Natural killer cell (primary cell): ENCODE data around the gene PREX1. TPM values are rescaled to one million over a fixed set of nuclear protein-coding genes. Genes with fewer than 3 reads are reported as not detected.

Experiments
- ATAC-seq, 3 donors: fragments of 150-1000 bp in 2 of 3; fragments of 200-7000 bp in 1 of 3; cut with Tn5 transposase; 1 replicate in 1 of 3; 2 replicates in 2 of 3; pipeline ENCODE4 v1.10.0; 2021; ENCODE audit warnings: mild to moderate bottlenecking in 2 of 3, moderate library complexity in 2 of 3
- DNase-seq, 2 donors: peaks; one replicate each; pipeline versions ENCODE4 v3.0.0 to v3.0.0-alpha.2; 2013 to 2021; ENCODE audit warnings: mixed read lengths in 1 of 2
- H3K27ac ChIP-seq: one replicate; pipeline ENCODE4 v1.5.1; 2013; ENCODE audit warnings: mild to moderate bottlenecking, low read length
- H3K27me3 ChIP-seq: one replicate; pipeline ENCODE4 v1.6.1; 2013; ENCODE audit warnings: low read length; ENCODE audit not compliant: control insufficient read depth, insufficient read depth
- H3K36me3 ChIP-seq: one replicate; pipeline ENCODE4 v1.6.1; 2013; ENCODE audit warnings: low read length; ENCODE audit not compliant: control insufficient read depth, insufficient read depth
- H3K4me1 ChIP-seq: one replicate; pipeline ENCODE4 v1.6.1; 2013; ENCODE audit warnings: low read length; ENCODE audit not compliant: control insufficient read depth, insufficient read depth
- H3K4me3 ChIP-seq: one replicate; pipeline ENCODE4 v1.5.1; 2013; ENCODE audit warnings: low read length
- H3K9me3 ChIP-seq: one replicate; pipeline ENCODE4 v1.6.1; 2013; ENCODE audit warnings: low read length; ENCODE audit not compliant: control insufficient read depth, insufficient read depth
- H3K27ac Mint-ChIP-seq, 2 donors: one replicate each; pipeline ENCODE4 v1.8.0; 2022; ENCODE audit warnings: mild to moderate bottlenecking in 2 of 2, mixed read lengths in 2 of 2, moderate library complexity in 1 of 2
- H3K27me3 Mint-ChIP-seq, 2 donors: one replicate each; pipeline ENCODE4 v1.8.0; 2022; ENCODE audit warnings: low read depth in 2 of 2, mixed read lengths in 2 of 2
- H3K36me3 Mint-ChIP-seq: one replicate; pipeline ENCODE4 v1.8.0; 2022; ENCODE audit warnings: mixed read lengths
- H3K4me1 Mint-ChIP-seq, 2 donors: one replicate each; pipeline ENCODE4 v1.8.0; 2022; ENCODE audit warnings: mixed read lengths in 2 of 2
- H3K4me3 Mint-ChIP-seq: one replicate; pipeline ENCODE4 v1.8.0; 2022; ENCODE audit warnings: mild to moderate bottlenecking, moderate library complexity, mixed read lengths
- H3K9me3 Mint-ChIP-seq, 2 donors: one replicate each; pipeline ENCODE4 v1.8.0; 2022; ENCODE audit warnings: mixed read lengths in 2 of 2
- WGBS: methylation state at CpG from one replicate; pipeline ENCODE4 v1.1.7; 2013; ENCODE audit warnings: missing lambda C conversion rate; ENCODE audit not compliant: insufficient coverage; 5-methylcytosine and 5-hydroxymethylcytosine counted together
- intact Hi-C: fragments of 100-400 bp; cut with micrococcal nuclease; formaldehyde crosslinking; loops from one replicate; pipeline ENCODE4 v1.14.2; 2022
- total RNA-seq, 4 donors: library from RNA; stranded (reverse); fragments of 120-200 nt in 1 of 4; gene quantifications; one replicate each; pipeline versions ENCODE4 v1.2.3 to v1.2.4, GENCODE V29; 2013 to 2022
- TF ChIP-seq, protein P1 (sequence below): fragments of 200-600 bp; IDR thresholded peaks from one replicate; pipeline ENCODE4 v1.8.0; 2022; ENCODE audit warnings: antibody characterized with exemption

PREX1 gene
- total RNA-seq, 3 donors from 2014 or later (not counting 1 experiment from before 2014, with no cell fraction given) = 382 to 392 (median 389) TPM

DNA sequence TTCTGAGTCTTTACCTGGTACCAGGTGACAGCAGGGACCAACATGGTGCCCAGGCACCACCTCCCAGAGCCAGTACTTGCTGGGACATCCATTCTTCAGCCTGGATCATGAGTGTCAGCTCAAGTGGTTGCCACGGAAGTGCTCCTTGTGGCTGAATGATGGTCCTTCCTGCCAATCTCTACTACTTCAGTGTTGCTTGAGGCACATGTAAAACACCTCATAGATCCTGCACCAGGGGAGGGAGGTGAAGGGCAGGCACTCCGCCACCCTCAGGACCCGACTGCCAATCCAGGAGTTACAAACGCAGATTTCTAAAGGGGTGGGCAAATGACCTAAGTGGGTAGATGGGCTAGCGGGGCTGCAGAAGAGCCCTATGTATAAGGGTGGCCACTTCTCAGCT, 226.0 kb downstream of the PREX1 start:
- no peak overlapping the region for H3K4me3 Mint-ChIP-seq
- ATAC-seq (no peak), DNase-seq (no peak)
- H3K4me1 Mint-ChIP-seq = no peaks in the 10 kb centered on the region
- Histone ChIP-seq H3K4me1 (no peaks in the 10 kb centered on the region), H3K27me3 (no peaks in the 10 kb centered on the region), H3K36me3 (no peaks in the 10 kb centered on the region), H3K27ac (no peak overlapping the region), H3K4me3 (no peak overlapping the region), H3K9me3 (no peaks in the 10 kb centered on the region)
- WGBS = 94% methylated on average over 5 of the region's 5 CpGs
- intact Hi-C loops = no loop called here
- TF ChIP-seq, protein P1, sequence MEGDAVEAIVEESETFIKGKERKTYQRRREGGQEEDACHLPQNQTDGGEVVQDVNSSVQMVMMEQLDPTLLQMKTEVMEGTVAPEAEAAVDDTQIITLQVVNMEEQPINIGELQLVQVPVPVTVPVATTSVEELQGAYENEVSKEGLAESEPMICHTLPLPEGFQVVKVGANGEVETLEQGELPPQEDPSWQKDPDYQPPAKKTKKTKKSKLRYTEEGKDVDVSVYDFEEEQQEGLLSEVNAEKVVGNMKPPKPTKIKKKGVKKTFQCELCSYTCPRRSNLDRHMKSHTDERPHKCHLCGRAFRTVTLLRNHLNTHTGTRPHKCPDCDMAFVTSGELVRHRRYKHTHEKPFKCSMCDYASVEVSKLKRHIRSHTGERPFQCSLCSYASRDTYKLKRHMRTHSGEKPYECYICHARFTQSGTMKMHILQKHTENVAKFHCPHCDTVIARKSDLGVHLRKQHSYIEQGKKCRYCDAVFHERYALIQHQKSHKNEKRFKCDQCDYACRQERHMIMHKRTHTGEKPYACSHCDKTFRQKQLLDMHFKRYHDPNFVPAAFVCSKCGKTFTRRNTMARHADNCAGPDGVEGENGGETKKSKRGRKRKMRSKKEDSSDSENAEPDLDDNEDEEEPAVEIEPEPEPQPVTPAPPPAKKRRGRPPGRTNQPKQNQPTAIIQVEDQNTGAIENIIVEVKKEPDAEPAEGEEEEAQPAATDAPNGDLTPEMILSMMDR = no peak
- no peak overlapping the region for H3K27ac Mint-ChIP-seq
- no peaks in the 10 kb centered on the region for H3K36me3 Mint-ChIP-seq
- H3K27me3 Mint-ChIP-seq = peaks cover 0 to 7% of the 10 kb centered on the region in 2 donors
- H3K9me3 Mint-ChIP-seq = no peaks in the 10 kb centered on the region

DNA sequence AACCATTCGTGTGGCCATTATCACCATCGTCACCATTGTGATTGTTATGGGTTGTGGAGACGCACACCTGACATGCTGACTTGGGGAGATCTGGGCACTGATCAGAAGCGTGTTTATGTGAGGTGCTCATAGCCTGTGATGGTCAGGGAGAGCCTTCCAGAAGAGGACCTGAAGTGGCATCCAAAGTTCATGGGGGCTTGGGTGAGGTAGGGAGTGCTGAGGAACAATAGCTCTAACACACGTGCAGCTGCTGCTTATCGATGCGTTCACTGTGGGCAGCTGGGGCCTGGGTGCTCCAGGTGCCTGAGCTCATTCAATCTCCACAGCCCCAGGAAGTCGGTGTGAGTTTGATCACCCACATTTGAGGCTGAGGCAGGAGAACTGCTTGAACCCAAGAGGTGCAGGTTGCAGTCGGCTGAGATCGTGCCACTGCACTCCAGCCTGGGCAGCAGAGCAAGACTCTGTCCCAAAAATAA, 227.3 kb downstream of the PREX1 start:
- H3K27ac Mint-ChIP-seq = no peak overlapping the region
- no peaks in the 10 kb centered on the region for H3K36me3 Mint-ChIP-seq
- ATAC-seq (no peak), DNase-seq (no peak)
- H3K27me3 ChIP-seq = no peaks in the 10 kb centered on the region
- H3K36me3 ChIP-seq = no peaks in the 10 kb centered on the region
- H3K9me3 Mint-ChIP-seq = no peaks in the 10 kb centered on the region
- no peak overlapping the region for H3K4me3 Mint-ChIP-seq
- H3K4me3 ChIP-seq = no peak overlapping the region
- TF ChIP-seq, protein P1 = no peak
- H3K4me1 ChIP-seq = no peaks in the 10 kb centered on the region
- intact Hi-C loops = no loop called here
- 83% methylated on average over 10 of the region's 10 CpGs for WGBS
- no peaks in the 10 kb centered on the region for H3K9me3 ChIP-seq
- H3K4me1 Mint-ChIP-seq = no peaks in the 10 kb centered on the region
- peaks cover 0 to 7% of the 10 kb centered on the region in 2 donors for H3K27me3 Mint-ChIP-seq
- H3K27ac ChIP-seq = no peak overlapping the region

DNA sequence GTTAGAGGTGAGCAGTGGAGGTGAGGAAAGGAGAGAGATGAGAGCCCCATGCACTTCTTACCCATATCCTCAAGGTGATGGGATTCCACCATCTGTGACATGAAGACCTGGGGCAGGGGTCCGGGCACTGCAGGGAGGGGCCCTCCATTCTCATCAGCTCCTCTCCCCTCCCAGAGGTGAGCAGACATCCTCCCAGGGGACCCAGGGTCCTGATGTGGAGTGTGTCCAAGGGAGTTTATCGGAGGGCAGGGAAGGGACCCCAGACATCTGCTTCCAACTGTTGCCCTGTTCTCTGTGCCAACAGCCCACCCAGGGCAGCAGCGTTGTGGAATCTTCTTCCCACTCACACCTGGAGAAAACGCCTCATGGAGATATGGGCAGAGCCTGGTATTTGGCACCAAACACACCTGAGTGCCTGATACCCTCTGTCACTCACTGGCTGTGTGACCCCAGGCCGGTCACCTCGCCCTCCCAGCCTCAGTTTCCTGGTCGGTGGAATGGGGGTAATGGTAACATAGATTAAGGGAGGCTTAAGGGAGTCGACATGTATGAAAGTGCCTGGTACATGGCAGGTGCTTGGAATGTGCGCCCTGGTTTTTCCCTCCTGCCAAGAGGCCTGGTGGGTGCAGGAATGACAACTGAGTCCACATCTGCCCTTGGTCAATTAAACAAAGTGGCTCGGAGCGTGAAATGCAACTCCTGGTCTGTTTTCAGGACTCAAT, 227.9 kb downstream of the PREX1 start:
- no peaks in the 10 kb centered on the region for H3K4me1 Mint-ChIP-seq
- WGBS = 92% methylated on average over 11 of the region's 11 CpGs
- H3K27ac Mint-ChIP-seq = no peak overlapping the region
- no peaks in the 10 kb centered on the region for H3K36me3 ChIP-seq
- no peaks in the 10 kb centered on the region for H3K4me1 ChIP-seq
- intact Hi-C loops = no loop called here
- H3K36me3 Mint-ChIP-seq = no peaks in the 10 kb centered on the region
- DNase-seq = no peak
- H3K27ac ChIP-seq = no peak overlapping the region
- H3K9me3 Mint-ChIP-seq = no peaks in the 10 kb centered on the region
- H3K4me3 Mint-ChIP-seq = no peak overlapping the region
- peaks cover 0 to 7% of the 10 kb centered on the region in 2 donors for H3K27me3 Mint-ChIP-seq
- no peaks in the 10 kb centered on the region for H3K27me3 ChIP-seq
- ATAC-seq = no peak
- TF ChIP-seq, protein P1 = no peak
- no peak overlapping the region for H3K4me3 ChIP-seq
- H3K9me3 ChIP-seq = no peaks in the 10 kb centered on the region
